ENCODE results near the gene FXYD5. TPM values are rescaled to one million over a fixed set of nuclear protein-coding genes. Genes with fewer than 3 reads are reported as not detected.

The FXYD5 gene
- total and polyA plus RNA-seq, 9 of the 15 experiments (the other 6 are each of a cell fraction or from before 2014, with no cell fraction given): 104 to 537 (median 174) TPM

- TF ChIP-seq PATZ1 (CRISPR knock-in tag; IDR thresholded peaks at IDR 0.05; ENCODE audit: borderline replicate concordance) (no peak), ZBTB8A (IDR thresholded peaks at IDR 0.05; ENCODE audit: partially characterized antibody) (no peak), BMI1 (IDR thresholded peaks at IDR 0.05; ENCODE audit: low read length) (no peak), HDAC1 (IDR thresholded peaks at IDR 0.05) (peak in 1 of 2 experiments; percentile 72; a peak in 1 of 4 replicates), NRF1 (conservative IDR thresholded peaks at IDR 0.05 in 1 of 2, IDR thresholded peaks at IDR 0.05 in 1 of 2) (no peak), KLF13 (tag; IDR thresholded peaks at IDR 0.05; ENCODE audit: borderline replicate concordance, low read depth) (no peak), RFX5 (IDR thresholded peaks at IDR 0.05; ENCODE audit: low read depth, low read length) (no peak), NKRF (IDR thresholded peaks at IDR 0.05; ENCODE audit: borderline replicate concordance) (peak; percentile 32; the same call in 1 of the 2 replicates), MYNN (IDR thresholded peaks at IDR 0.05) (no peak), MYNN (CRISPR knock-in tag; IDR thresholded peaks at IDR 0.05) (no peak), ZHX1 (conservative IDR thresholded peaks at IDR 0.05; ENCODE audit: low read length) (no peak), ZNF41 (CRISPR knock-in tag; conservative IDR thresholded peaks at IDR 0.05) (no peak), FIP1L1 (IDR thresholded peaks at IDR 0.05; ENCODE audit: low read depth, low read length, poor library complexity, severe bottlenecking) (no peak), MAFF (IDR thresholded peaks at IDR 0.05; ENCODE audit: low read length) (no peak), SREBF2 (CRISPR knock-in tag; IDR thresholded peaks at IDR 0.05) (no peak), MXI1 (IDR thresholded peaks at IDR 0.05; ENCODE audit: low read depth, low read length) (no peak), JUND (IDR thresholded peaks at IDR 0.05; ENCODE audit: borderline replicate concordance, low read depth, low read length) (peak; percentile 54), JUND (tag; IDR thresholded peaks at IDR 0.05; ENCODE audit: borderline replicate concordance, low read depth, low read length) (peak; percentile 28; the same call in 1 of the 3 replicates), MYC (IDR thresholded peaks at IDR 0.05; ENCODE audit: low read depth, low read length) (no peak), MYC (CRISPR knock-in tag; IDR thresholded peaks at IDR 0.05; ENCODE audit: borderline replicate concordance, low read depth) (no peak), CGGBP1 (CRISPR knock-in tag; IDR thresholded peaks at IDR 0.05) (no peak), NFRKB (IDR thresholded peaks at IDR 0.05; ENCODE audit: low read depth) (no peak)
These were observed 19.1 kb upstream of the FXYD5 start (continued) for GRCh38 chr19:35135389-35135909.
